CD4-positive, alpha-beta T cell treated with Interferon gamma for 1 hour (primary cell): ENCODE measurements around the gene RTN1.
A peak's percentile ranks its signal among the peaks of the same experiment; 100 is the strongest.

Source experiments
- DNase-seq: peaks from one replicate; pipeline ENCODE4 v3.0.0-alpha.2; 2020

RTN1 gene

DNA sequence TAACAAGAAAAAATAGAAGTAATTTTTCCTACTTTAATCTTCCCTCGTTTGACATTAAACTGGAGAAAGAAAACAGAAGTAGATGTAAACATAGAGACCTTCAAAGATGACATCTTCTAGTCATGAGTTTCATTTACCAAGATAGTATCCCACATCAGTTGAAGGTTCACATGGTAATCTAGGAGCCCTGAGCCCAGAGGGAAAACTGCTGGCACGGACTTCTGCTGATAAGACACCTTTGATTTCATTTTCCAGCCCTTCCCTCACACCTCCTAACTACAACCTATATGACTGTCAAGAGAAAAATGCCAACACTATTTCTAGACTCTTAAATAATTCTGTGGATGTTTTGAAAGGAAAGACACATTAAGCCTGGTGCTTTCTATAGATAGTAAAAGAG is 247.9 kb downstream of the RTN1 start:
- no peak for DNase-seq

DNA sequence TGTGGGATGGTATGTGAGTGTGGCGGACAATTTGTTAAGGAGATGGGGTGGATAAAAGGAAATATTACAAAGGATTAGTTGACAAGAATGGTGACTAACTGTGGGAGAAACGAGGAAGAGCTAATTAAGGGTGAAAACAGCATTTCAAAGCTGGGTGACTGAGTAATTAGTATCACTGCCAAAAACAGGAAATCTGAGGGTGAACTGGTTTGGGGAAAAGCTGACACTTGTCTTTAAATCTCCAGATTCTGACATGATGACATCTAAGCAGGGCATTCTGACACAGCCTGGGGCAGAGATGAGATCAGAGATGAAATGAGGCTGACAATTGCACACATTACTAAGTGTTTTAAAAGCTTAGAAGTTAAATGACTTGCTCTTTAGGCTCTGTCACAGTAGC is 251.5 kb downstream of the RTN1 start:
- DNase-seq = no peak

DNA sequence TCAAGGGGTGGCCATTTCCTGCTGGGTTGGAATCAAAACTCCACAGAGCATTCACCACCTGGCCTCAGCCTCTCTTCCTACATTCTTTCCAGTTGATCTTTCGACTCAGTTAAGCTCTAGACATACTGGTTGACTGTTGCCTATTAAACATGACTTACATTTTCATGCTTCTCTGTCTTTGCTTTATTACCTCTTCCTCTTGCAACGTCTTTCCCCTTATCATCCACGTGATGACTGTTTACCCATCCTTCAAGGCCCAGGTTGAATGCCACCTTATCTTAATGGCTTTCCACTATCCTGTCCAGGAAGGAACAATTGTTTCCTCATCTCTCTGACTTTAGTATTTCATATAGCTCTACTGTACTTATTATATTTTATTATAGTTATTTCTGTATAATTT is 269.5 kb downstream of the RTN1 start:
- no peak for DNase-seq

DNA sequence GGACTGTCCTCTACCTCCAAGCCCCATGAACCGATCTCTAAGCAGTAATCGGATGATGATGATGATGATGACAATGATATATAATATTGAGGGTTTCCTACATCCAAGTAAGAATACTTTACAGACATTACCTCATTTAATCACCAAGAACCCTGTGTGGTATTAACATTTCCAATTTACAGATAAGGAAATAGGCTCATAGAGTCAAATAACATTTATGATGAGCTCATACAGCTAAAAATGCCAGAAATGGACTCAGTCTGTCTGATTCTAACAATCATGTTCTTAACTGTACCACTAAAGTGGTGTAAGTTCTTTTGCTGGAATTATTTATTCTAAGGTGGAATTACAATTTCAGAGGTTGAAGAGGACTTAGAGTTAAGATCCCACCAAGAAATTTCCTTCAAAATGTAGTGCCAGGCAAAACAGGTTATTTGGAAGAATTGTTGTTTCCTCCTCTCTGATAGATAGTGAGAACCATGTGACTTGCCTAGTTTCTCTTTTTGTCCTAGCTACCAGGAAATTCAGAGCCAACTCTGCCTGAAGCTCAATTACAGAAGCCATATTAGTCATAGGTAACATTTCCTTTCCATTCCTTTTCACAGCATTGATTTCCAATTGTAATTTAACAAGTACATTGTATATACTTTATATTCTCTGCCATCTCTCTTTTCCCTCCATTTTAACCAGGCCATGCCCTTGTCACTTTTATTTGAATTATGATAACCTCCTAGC is 270.2 kb downstream of the RTN1 start:
- no peak for DNase-seq

DNA sequence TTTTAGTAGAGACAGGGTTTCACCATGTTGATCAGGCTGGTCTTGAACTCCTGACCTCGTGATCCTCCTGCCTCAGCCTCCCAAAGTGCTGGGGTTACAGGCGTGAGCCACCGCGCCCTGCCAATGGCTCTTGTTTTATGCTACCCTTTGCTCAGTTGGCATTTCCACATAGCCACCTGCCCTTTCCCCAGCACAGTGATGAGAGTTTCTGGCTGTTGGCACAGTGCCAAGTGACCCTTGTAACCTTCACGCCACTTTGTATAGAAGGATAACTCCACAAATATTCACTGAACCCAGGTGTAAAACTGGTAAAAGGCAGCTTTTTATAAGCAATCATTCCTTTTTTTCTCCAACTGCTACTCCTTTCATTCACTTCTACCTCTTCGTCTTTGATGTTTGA is 275.5 kb downstream of the RTN1 start:
- no peak for DNase-seq

DNA sequence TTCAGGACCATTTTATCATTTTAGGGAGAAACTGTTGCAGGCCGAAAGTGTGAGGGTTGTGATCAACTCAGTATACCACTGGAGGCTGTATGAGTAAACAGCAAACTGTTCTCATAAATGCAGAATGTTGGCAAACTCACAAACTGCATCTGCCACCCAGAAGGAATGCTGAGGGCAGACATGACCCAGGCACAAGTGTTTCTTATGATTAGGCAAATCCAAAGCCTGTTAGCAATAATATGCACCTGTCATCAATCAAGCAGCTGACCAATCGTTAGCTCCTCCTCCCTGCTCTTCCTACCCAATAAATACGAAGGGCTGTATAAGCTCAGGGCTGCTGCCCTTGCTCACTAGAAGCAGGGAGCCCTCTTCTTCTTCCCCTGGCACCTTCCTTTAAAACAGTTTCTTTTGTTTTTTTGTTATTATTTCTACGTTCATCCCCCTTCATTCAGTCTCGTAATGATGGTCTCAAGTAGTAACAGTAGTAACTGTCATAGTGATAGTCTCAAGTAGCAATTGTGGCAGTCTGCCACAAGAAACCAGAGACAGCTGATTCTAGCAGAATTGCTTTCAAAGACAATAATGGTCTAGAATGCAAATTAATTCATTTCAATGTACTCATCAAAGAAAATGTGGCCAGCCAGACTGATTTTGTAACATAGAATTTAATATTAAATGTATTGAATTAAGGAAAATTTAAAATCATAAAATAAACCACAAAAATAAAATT is 278.8 kb downstream of the RTN1 start:
- DNase-seq = no peak

DNA sequence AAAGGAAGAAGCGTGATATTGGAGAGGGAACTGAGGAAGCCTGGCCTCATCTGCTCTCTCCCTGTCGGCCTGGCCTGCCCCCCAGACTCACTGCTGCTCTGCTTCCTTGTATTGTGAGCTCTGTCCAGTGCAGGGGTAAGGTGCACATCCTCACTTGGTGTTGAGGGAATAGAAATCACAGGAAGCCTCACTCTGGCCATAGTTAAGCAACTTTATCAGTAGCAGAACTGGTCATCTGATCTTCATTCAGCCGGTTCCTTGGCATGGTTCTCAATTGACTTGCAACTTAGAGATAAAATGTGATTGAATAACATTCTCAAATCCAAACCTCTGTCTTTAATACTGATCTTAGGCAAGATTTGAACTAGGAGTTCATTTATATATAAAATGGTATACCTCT is 282.5 kb downstream of the RTN1 start:
- DNase-seq = no peak

DNA sequence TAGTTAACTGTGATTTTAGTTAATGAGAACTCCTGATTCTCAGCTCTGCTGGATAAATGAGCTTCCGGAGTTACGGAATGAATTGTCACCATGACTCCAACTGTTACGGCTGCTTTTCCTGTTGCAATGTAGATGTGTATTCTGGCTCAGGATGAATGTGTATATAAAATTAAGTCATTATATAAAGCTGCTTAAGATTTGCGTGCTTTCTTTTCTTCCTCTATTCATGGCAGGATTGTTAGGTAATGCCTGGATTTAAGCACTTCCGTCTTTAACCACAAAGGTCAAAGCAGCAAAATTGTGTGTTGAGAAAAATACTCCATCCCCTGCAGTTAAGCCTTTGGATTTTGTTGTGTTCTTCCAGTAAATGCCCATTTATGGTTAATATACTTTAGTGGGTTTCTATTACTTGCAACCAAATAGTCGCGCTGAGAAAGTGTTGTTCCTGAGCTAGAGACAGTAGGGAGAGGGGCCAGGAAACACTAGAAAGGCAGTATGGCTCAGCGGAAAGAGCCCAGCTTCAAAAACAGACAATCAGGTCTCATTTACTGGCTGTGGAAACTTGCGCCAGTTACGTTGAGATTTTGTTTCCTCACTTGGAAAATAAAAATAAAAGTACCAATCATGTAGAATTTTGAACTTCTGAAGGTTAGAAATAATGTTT is 284.6 kb downstream of the RTN1 start:
- DNase-seq = no peak

DNA sequence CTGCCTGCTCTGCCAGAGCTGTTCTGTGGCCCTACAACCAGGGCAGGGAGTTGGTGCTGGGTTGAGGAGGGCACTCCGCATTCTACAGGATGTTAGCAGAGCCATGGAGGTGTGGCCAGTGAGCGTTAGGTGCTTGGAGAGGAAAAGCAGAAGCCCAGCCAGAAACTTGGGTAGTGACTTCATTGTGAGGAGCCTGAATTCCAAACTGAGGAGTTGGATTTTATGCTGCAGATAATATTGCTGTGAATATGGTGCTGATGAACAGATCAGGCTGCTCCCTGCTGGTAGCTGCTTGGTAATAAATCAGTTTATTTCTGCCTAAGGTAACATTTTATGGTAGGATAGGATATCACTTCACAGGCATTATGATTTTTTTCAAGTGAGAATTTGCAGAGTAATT is 286.8 kb downstream of the RTN1 start:
- DNase-seq = no peak

DNA sequence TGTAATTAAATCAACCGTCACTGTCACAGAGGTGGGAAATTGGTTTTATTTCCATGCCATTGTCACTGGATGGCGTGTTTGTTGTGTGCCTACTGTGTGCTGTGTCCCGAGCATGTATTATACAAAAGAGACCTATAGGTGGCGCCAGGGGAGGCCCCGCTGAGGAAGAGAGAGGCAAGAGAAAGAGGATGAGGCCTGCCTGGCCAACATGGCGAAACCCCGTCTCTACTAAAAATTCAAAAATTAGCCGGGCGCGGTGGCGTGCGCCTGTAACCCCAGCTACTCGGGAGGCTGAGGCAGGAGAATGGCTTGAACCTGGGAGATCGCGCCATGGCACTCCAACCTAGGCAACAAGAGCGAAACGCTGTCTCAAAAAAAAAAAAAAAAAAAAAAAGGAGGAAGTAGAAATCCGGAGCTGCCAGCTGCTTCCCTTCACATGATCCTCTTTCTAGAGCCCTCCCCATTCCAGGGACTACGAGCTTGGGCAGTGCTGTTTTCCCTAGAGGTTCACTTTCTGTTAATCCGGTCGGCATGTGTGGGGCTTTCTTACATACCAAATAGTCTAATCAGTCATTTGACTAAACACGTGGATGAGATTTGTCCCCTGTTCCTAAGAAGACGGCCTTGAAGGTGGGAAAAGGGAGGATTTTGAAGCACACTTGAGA is 287.6 kb downstream of the RTN1 start:
- no peak for DNase-seq

DNA sequence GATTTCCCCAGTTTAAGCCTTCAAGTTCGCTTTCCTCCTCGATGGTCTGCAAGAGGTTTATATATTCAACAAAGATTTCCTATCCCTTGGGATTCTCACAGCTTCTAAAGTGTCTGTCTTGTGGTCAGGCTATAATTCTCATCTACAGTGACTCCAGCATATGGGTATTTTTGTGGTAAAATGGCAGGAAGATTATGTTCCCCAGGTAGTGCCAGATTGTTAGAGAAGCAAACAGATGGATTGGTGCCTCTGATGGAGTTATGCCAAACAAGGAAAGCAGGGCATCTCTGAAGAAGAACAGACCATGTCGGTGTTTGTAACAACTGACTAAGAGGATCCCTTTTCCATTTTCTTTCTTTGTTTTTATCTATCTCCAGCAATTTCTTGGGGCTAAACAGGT is 288.4 kb downstream of the RTN1 start:
- no peak for DNase-seq

DNA sequence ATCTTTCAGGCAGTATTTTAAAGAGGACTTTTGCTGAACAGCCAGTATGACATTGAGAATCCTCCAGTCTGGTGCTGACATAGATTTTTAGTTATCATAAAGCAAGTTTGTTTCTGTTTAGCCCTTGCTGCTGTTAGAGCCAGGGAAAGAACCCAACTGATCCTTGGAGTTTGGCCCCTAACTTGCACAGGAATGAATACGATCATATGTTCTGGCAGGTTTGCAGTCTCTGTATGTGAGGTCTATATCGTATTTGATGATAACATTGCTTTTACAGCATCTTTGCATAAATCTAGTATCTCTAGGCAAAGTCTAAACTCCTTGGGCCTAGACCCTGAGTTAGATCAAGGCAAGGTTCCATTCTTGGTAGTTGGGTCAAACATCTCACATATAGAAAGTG is 289.7 kb downstream of the RTN1 start:
- no peak for DNase-seq

DNA sequence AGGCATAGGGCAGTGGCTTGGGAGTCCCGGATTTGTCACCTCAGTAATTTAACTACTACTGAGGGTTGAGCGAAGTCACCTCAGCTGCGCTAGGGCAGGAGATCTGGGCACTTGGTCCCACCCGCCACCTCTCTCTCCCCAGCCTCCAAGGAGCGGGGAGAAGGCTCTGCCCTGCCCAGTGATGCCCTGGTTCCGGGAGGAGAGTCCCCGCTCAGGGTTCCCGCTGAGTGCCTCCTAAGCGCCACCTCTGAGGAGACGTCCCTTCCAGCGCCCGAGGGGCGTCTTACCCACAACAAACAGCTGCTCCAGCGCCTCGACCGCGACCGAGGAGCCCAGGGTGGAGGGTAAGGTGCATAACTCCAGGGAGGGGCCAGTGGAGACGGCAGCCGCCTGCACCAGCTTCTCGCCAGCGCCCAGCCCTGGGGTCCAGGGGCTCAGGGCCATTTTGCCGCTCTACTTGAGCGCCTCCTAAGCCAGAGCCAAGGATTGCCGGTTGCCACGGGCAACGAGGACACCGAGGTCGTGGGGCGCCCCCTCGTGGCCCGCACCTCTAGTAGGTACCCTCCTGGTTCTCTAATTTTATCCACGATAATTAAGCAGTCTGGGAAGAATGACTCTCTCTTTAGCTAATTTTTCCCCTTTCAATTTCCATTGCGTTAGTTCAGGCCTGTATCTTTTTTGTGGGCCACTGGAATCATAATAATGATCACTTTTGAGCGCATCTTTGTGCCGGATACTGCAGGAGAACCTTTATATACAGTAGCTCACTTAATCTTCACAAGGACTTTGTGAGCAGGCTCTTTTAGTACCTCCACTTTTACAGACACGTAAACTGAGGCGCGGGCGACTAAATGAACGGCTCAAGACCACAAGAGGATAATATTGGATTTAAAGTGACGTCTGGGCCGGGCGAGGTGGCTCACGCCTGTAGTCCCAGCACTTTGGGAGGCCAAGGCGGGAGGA is 294.0 kb downstream of the RTN1 start, which contains the start of gene CCDC175:
Gene CCDC175, minus strand, starts transcription at position 481 of the 963 bp plus-strand sequence. Its CDS starts 37 bp downstream, at position 444.
- peak; percentile 83 for DNase-seq

DNA sequence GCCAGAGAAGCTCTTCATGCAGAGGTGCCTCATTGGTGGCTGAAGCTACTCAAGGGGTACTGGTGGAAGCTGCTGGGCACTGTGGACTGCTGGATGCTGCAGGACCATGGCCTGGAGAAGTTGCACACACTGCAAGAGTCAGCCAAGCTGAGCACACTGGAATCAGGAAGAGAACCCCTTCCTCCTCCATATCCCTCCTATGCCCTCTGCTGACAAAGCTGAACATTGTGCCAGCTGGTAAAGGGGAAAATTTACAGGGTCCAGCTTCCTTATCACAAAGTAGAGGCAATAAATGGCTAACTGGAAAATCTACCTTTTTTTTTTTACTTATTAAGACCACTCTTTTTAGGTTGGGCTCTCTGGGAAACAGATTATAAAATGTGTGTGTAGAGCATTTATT is 300.5 kb downstream of the RTN1 start:
- DNase-seq = no peak

DNA sequence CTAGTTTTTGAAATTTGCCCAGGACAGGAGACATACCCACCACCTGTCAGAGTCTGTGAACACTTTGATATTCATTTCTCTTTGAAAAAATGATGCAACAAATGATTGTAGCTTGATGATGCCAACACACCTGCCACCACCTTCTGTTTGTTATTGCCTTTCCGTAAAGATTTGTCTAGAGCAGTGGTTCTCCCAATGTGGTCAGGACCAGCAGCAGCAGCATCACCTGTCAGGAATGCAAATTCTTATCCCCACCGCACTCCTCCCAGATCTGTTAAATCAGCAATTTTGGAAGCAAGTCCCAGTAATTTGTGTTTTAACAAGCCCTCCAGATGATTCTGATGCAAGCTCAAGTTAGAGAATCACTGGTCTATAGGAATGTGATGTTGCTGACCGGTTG is 303.9 kb downstream of the RTN1 start:
- DNase-seq = no peak

DNA sequence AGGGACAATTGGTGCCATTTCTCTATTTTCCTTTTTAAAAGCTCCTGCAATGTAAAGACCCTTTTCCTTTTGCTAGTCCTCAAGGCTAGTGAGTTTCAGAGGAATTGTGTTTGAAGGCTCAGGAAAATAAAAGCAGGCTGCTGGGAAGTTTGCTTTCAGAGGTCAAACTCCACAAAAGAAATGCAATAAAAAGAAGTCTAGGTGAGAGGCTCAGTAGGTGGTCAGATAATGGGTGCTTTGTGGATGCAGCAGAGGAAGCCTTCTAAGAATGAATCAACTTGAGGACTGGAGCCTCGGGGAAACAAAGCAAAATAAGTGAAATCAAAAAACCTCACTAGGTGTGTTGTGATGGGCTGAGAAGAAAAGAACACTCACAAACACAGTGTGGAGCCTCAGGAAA is 304.3 kb downstream of the RTN1 start:
- DNase-seq = no peak

DNA sequence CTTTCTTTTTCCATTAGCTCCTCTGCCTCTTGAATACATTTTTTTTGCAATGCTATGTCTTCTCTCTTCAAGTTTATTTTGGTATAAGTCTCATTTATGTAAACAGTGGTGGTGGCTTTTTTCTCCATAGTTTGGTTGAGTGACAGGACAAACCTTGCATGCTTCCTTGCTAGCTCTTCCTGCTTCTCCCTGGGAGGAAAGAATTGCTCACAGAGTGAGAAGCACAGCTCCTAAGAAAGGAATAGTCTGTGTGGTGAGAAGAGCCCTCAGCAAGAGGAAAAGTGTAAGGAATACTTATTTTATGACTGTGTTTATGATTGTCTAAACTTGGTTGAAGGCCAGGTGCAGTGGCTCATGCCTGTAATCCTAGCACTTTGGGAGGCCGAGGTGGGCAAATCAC is 305.5 kb downstream of the RTN1 start:
- DNase-seq = no peak

DNA sequence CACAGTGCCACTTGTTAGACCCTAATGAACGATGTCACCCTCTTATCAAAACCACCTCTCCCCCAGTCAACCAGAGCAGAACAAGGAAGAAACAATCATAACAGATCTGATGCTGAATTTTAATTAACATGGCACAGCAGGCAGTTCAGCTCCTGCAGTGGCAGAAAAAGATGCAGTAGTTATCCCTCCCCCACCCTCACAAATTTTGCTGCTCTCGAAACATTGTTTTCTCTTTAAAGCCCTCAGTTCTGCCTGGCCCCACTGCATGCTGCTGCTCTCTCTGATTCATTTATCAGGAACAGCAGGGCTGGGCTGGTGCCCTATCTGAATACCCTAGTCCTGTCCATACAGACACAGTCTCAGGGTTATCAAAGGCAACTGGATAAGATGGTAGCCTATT is 306.2 kb downstream of the RTN1 start:
- DNase-seq = no peak

DNA sequence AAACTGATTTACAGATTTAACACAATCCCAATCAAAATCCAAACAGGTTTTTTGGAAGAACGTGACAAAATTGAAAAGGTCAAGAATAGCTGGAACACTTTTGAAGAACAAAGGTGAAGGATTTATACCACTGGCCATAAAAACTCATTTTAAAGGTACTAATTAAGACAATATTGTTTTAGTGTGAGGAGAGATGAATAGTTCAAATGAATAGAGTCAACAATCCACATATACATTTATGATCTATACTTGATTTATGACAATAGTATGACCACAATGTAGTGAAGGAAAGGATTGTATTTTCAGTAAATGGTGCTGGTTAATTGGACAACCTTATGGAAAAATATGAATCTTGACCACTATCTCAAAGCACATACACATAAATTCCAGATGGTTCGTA is 323.3 kb downstream of the RTN1 start:
- no peak for DNase-seq
